ENCODE data around the gene IL25.

- TF ChIP-seq CTCF (IDR thresholded peaks at IDR 0.05), result no peak
- TF ChIP-seq POLR2A (IDR thresholded peaks at IDR 0.05), result no peak
- TF ChIP-seq EP300 (IDR thresholded peaks at IDR 0.05), result no peak
These were observed 13.4 kb upstream of the IL25 start for GRCh38 chr14:23359167-23359626.

Measured in ovary (tissue), 3 donors.